ENCODE results near the gene UGT1A4. TPM values are rescaled to one million over a fixed set of nuclear protein-coding genes. Genes with fewer than 3 reads are reported as not detected.
"Not testable (repeated sequence)": the region's sequence is repeated elsewhere in the genome, so short reads cannot be mapped to it uniquely, and the experiment has no call there.

UGT1A4 gene
- total RNA-seq, 2 experiments from 2014 or later: not detected

GRCh38 chr2:233688341-233688740, 30.2 kb upstream of the UGT1A4 start:
- peaks cover 2% of the 10 kb centered on the region for H3K27me3 Mint-ChIP-seq
- ChIA-PET CTCF (no interaction called here), POLR2A (no interaction called here)
- intact Hi-C loops (cut with micrococcal nuclease): no loop called here
- H3K27ac Mint-ChIP-seq: no peak overlapping the region
- H3K9me3 Mint-ChIP-seq: no peaks in the 10 kb centered on the region
- no peak for DNase-seq
- no peaks in the 10 kb centered on the region for H3K4me1 Mint-ChIP-seq (ENCODE audit: low read depth)
- H3K4me3 Mint-ChIP-seq: no peak overlapping the region
- no peaks in the 10 kb centered on the region for H3K36me3 Mint-ChIP-seq

- ChIA-PET CTCF (no interaction called here), POLR2A (no interaction called here)
- Mint-ChIP-seq H3K27me3 (peaks cover 2% of the 10 kb centered on the region), H3K27ac (no peak overlapping the region), H3K9me3 (no peaks in the 10 kb centered on the region), H3K4me1 (ENCODE audit: low read depth) (no peaks in the 10 kb centered on the region), H3K4me3 (no peak overlapping the region), H3K36me3 (no peaks in the 10 kb centered on the region)
- intact Hi-C loops (cut with micrococcal nuclease): no loop called here
- DNase-seq: no peak
Observed at GRCh38 chr2:233689031-233689430, 29.5 kb upstream of the UGT1A4 start.

DNA sequence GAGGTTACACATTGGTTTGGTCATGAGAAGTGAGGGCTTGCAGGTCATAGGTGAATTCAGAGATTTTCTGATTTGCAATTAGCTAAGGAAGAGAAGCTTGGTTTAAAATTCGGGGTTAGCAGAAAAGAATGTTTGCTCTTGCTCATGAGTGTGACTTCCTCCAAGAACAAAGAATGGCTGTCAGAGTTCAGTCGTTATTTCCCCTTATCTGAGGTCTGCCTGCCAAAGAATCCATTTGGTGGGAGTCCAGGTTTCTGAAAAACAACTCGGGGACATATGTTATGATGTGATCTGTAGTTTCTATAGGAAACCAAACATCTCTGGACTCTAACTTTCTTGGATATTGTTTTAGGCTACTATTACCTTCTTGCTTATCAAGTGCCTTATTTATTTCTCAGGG, 29.0 kb upstream of the UGT1A4 start:
- Mint-ChIP-seq H3K27me3 (peaks cover 2% of the 10 kb centered on the region), H3K36me3 (no peaks in the 10 kb centered on the region), H3K27ac (no peak overlapping the region), H3K4me3 (no peak overlapping the region), H3K9me3 (no peaks in the 10 kb centered on the region), H3K4me1 (ENCODE audit: low read depth) (no peaks in the 10 kb centered on the region)
- POLR2A ChIA-PET: no interaction called here
- intact Hi-C loops (cut with micrococcal nuclease): no loop called here
- CTCF ChIA-PET: no interaction called here
- no peak for DNase-seq

GRCh38 chr2:233690444-233690843, 28.1 kb upstream of the UGT1A4 start:
- H3K9me3 Mint-ChIP-seq: no peaks in the 10 kb centered on the region
- H3K27me3 Mint-ChIP-seq: peaks cover 3% of the 10 kb centered on the region
- intact Hi-C loops (cut with micrococcal nuclease): no loop called here
- no peaks in the 10 kb centered on the region for H3K4me1 Mint-ChIP-seq (ENCODE audit: low read depth)
- POLR2A ChIA-PET: no interaction called here
- no peak overlapping the region for H3K27ac Mint-ChIP-seq
- no peak for DNase-seq
- CTCF ChIA-PET: no interaction called here
- H3K36me3 Mint-ChIP-seq: no peaks in the 10 kb centered on the region
- H3K4me3 Mint-ChIP-seq: no peak overlapping the region

- no peak overlapping the region for H3K27ac Mint-ChIP-seq
- H3K36me3 Mint-ChIP-seq: no peaks in the 10 kb centered on the region
- no peaks in the 10 kb centered on the region for H3K4me1 Mint-ChIP-seq (ENCODE audit: low read depth)
- DNase-seq: no peak
- intact Hi-C loops (cut with micrococcal nuclease): no loop called here
- H3K9me3 Mint-ChIP-seq: no peaks in the 10 kb centered on the region
- H3K27me3 Mint-ChIP-seq: peaks cover 4% of the 10 kb centered on the region
- ChIA-PET POLR2A (no interaction called here), CTCF (no interaction called here)
- no peak overlapping the region for H3K4me3 Mint-ChIP-seq
Observed at GRCh38 chr2:233691443-233692433, 26.8 kb upstream of the UGT1A4 start.

GRCh38 chr2:233692648-233693047, 25.9 kb upstream of the UGT1A4 start, which contains the start of gene UGT1A6:
TSS of gene UGT1A6 (plus strand) at chr2:233692890. CDS start at chr2:233693005, 115 bp downstream.
- POLR2A ChIA-PET: no interaction called here
- Mint-ChIP-seq H3K27me3 (peaks cover 4% of the 10 kb centered on the region), H3K4me1 (ENCODE audit: low read depth) (no peaks in the 10 kb centered on the region), H3K36me3 (no peaks in the 10 kb centered on the region), H3K4me3 (no peak within 1 kb of the TSS), H3K27ac (no peak within 1 kb of the TSS), H3K9me3 (no peaks in the 10 kb centered on the region)
- DNase-seq: no peak
- intact Hi-C loops (cut with micrococcal nuclease): no loop called here
- CTCF ChIA-PET: interaction anchor here (0.6 kb wide), 1 partner anchor 19 kb away, joined by 3 read pairs; no protein-coding TSS in a partner anchor

GRCh38 chr2:233693963-233694362, 24.6 kb upstream of the UGT1A4 start:
- ChIA-PET CTCF (no interaction called here), POLR2A (no interaction called here)
- no peaks in the 10 kb centered on the region for H3K36me3 Mint-ChIP-seq
- no peak overlapping the region for H3K27ac Mint-ChIP-seq
- H3K4me1 Mint-ChIP-seq (ENCODE audit: low read depth): no peaks in the 10 kb centered on the region
- H3K27me3 Mint-ChIP-seq: peaks cover 2% of the 10 kb centered on the region
- intact Hi-C loops (cut with micrococcal nuclease): no loop called here
- no peak overlapping the region for H3K4me3 Mint-ChIP-seq
- DNase-seq: no peak
- H3K9me3 Mint-ChIP-seq: no peaks in the 10 kb centered on the region

DNA sequence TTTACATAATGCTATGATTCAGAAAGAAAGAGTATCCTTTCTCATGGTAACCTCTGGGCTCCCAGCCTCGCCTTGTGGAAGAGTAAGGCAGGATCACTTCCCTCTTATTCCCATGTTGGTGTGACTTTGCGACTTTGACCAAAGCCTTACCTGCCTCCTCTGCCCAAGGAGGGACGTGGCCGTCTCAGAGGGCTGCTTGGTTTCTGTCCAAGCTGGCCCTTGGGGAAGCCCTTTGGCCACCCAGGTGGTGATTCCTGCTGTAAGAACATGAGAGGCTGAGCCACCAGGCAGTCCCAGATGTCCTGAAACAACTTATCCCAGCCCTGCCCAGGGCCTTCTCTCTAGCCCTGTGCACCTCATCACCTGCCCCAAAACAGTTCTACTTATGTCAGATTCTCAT, 19.8 kb upstream of the UGT1A4 start:
- Mint-ChIP-seq H3K36me3 (no peaks in the 10 kb centered on the region), H3K4me1 (ENCODE audit: low read depth) (no peaks in the 10 kb centered on the region), H3K4me3 (no peak overlapping the region), H3K27me3 (peaks cover 4% of the 10 kb centered on the region), H3K9me3 (no peaks in the 10 kb centered on the region), H3K27ac (no peak overlapping the region)
- ChIA-PET CTCF (no interaction called here), POLR2A (no interaction called here)
- DNase-seq: no peak
- intact Hi-C loops (cut with micrococcal nuclease): no loop called here

- H3K27ac Mint-ChIP-seq: no peak overlapping the region
- intact Hi-C loops (cut with micrococcal nuclease): no loop called here
- ChIA-PET CTCF (interaction anchor here (1.5 kb wide), 1 partner anchor 11 kb away, joined by 6 read pairs; no protein-coding TSS in a partner anchor), POLR2A (no interaction called here)
- H3K4me3 Mint-ChIP-seq: no peak overlapping the region
- H3K4me1 Mint-ChIP-seq (ENCODE audit: low read depth): no peaks in the 10 kb centered on the region
- peaks cover 4% of the 10 kb centered on the region for H3K27me3 Mint-ChIP-seq
- no peaks in the 10 kb centered on the region for H3K9me3 Mint-ChIP-seq
- no peak for DNase-seq
- no peaks in the 10 kb centered on the region for H3K36me3 Mint-ChIP-seq
Observed at GRCh38 chr2:233699424-233700027, 19.0 kb upstream of the UGT1A4 start.

- ChIA-PET POLR2A (no interaction called here), CTCF (interaction anchor here (1.5 kb wide), 1 partner anchor 11 kb away, joined by 6 read pairs; no protein-coding TSS in a partner anchor)
- Mint-ChIP-seq H3K4me1 (ENCODE audit: low read depth) (no peaks in the 10 kb centered on the region), H3K9me3 (no peaks in the 10 kb centered on the region), H3K36me3 (no peaks in the 10 kb centered on the region), H3K27me3 (peaks cover 5% of the 10 kb centered on the region), H3K4me3 (no peak overlapping the region), H3K27ac (no peak overlapping the region)
- intact Hi-C loops (cut with micrococcal nuclease): no loop called here
- no peak for DNase-seq
Observed at GRCh38 chr2:233700028-233700635, 18.4 kb upstream of the UGT1A4 start.

DNA sequence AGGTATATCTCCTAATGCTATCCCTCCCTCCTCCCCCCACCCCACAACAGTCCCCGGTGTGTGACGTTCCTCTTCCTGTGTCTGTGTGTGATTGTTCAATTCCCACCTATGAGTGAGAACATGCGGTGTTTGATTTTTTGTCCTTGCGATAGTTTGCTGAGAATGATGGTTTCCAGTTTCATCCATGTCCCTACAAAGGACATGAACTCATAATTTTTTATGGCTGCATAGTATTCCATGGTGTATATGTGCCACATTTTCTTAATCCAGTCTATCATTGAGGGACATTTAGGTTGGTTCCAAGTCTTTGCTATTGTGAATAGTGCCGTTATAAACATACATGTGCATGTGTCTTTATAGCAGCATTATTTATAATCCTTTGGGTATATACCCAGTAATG, 17.7 kb upstream of the UGT1A4 start:
- H3K27ac Mint-ChIP-seq; H3K36me3 Mint-ChIP-seq; H3K27me3 Mint-ChIP-seq; H3K4me3 Mint-ChIP-seq; DNase-seq; H3K4me1 Mint-ChIP-seq (ENCODE audit: low read depth); POLR2A ChIA-PET; H3K9me3 Mint-ChIP-seq; intact Hi-C loops (cut with micrococcal nuclease): not testable (repeated sequence)
- CTCF ChIA-PET: interaction anchor here (1.5 kb wide), 1 partner anchor 10 kb away, joined by 6 read pairs; no protein-coding TSS in a partner anchor

DNA sequence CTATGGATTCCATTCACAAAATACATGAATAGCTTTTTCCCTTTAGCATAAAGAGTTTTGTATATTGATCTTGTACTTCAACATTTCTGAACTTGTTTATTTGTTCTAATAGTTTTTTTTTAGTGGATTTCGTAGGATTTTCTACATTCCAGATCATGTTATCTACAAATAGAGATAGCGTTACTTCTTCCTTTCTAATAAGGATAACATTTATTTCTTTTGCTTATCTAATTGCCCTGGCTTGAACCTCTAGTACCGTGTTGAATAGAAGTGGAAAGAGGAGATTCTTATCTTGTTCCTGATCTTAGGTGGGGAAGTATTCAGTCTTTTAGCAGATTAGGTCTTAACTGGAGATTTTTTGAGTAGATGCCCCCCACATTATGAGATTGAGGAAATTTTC, 16.3 kb upstream of the UGT1A4 start:
- CTCF ChIA-PET: no interaction called here

More for the DNA sequence above, 16.3 kb upstream of the UGT1A4 start:
- Mint-ChIP-seq H3K36me3 (no peaks in the 10 kb centered on the region), H3K9me3 (no peaks in the 10 kb centered on the region), H3K4me1 (ENCODE audit: low read depth) (no peaks in the 10 kb centered on the region), H3K27ac (no peak overlapping the region), H3K27me3 (peaks cover 8% of the 10 kb centered on the region), H3K4me3 (no peak overlapping the region)
- no peak for DNase-seq
- intact Hi-C loops (cut with micrococcal nuclease): no loop called here
- POLR2A ChIA-PET: no interaction called here

All from activated CD4-positive, alpha-beta memory T cell treated with anti-CD3 and anti-CD28 coated beads for 36 hours (primary cell).